SK-N-SH (cell line): ENCODE data around the gene TNFSF13. TPM values are rescaled to one million over a fixed set of nuclear protein-coding genes. Genes with fewer than 3 reads are reported as not detected.

Experiments
- CTCF ChIA-PET: fragments of 300-600, 350-600 bp; formaldehyde crosslinking; extraction: SDS; loops from one replicate; lab custom pipeline; 2021; lab: Yijun Ruan, JAX
- POLR2A ChIA-PET: fragments of 350-600 bp; sonication (Branson Sonifier 250); formaldehyde crosslinking; extraction: SDS; loops from one replicate; lab custom pipeline; 2020; ENCODE audit warnings: antibody characterized with exemption, inconsistent platforms; lab: Yijun Ruan, JAX
- DNase-seq: peaks from one replicate; pipeline ENCODE4 v3.0.0; 2012
- H2AFZ ChIP-seq: fragments of 200-600 bp; sonication (generic); 2 replicates; pipeline ENCODE4 v1.8.1; 2016; ENCODE audit warnings: antibody characterized with exemption, mild to moderate bottlenecking, low read depth
- H3F3A ChIP-seq: fragments of 200-600 bp; sonication (generic); replicated peaks from 2 replicates; pipeline ENCODE3; 2016; ENCODE audit warnings: antibody characterized with exemption, mild to moderate bottlenecking; ENCODE audit not compliant: insufficient read depth
- H3K27ac ChIP-seq, 2 experiments: fragments of 200-500 bp in 1 of 2; fragments of 200-600 bp in 1 of 2; sonication (Bioruptor generic) in 1 of 2; sonication (generic), shearing (Covaris generic) in 1 of 2; 2 replicates each; pipeline versions ENCODE4 v1.5.1 to v1.6.1; 2014 to 2016; ENCODE audit warnings: low read depth in 2 of 2, inconsistent platforms in 1 of 2, low read length in 1 of 2, mild to moderate bottlenecking in 1 of 2, mixed read lengths in 1 of 2
- H3K27me3 ChIP-seq: fragments of 200-600 bp; sonication (generic), shearing (Covaris generic); 2 replicates; pipeline ENCODE4 v1.6.1; 2016; ENCODE audit warnings: mixed run types; ENCODE audit not compliant: insufficient read depth
- H3K36me3 ChIP-seq, 2 experiments: fragments of 200-500 bp in 1 of 2; fragments of 200-600 bp in 1 of 2; sonication (Bioruptor generic) in 1 of 2; sonication (generic) in 1 of 2; replicated peaks in 1 of 2; 2 replicates each; pipeline versions ENCODE3 to v1.5.1; 2014 to 2016; ENCODE audit warnings: low read length in 1 of 2, mild to moderate bottlenecking in 1 of 2; ENCODE audit not compliant: insufficient read depth in 2 of 2, control insufficient read depth in 1 of 2
- H3K4me1 ChIP-seq, 2 experiments: fragments of 200-500 bp in 1 of 2; fragments of 200-600 bp in 1 of 2; sonication (Bioruptor generic) in 1 of 2; sonication (generic), shearing (Covaris generic) in 1 of 2; 2 replicates each; pipeline versions ENCODE4 v1.5.1 to v1.6.1; 2014 to 2016; ENCODE audit warnings: low read depth in 1 of 2, low read length in 1 of 2, mixed run types in 1 of 2; ENCODE audit not compliant: insufficient read depth in 2 of 2, control insufficient read depth in 1 of 2
- H3K4me2 ChIP-seq: fragments of 200-600 bp; sonication (generic), shearing (Covaris generic); 2 replicates; pipeline ENCODE4 v1.6.1; 2017; ENCODE audit warnings: mixed run types
- H3K4me3 ChIP-seq, 2 experiments: fragments of 200-500 bp in 1 of 2; fragments of 200-600 bp in 1 of 2; sonication (Bioruptor generic) in 1 of 2; sonication (generic), shearing (Covaris generic) in 1 of 2; 2 replicates each; pipeline versions ENCODE4 v1.5.1 to v1.8.1; 2014 to 2016; ENCODE audit warnings: low read depth in 2 of 2, inconsistent platforms in 1 of 2, low read length in 1 of 2, mild to moderate bottlenecking in 1 of 2, mixed read lengths in 1 of 2, moderate library complexity in 1 of 2
- H3K79me2 ChIP-seq: fragments of 200-600 bp; sonication (generic); 2 replicates; pipeline ENCODE4 v1.8.1; 2017; ENCODE audit warnings: mild to moderate bottlenecking; ENCODE audit not compliant: insufficient read depth
- H3K9ac ChIP-seq: fragments of 200-600 bp; sonication (generic); 2 replicates; pipeline ENCODE4 v1.6.1; 2017; ENCODE audit warnings: mixed run types
- H3K9me2 ChIP-seq: fragments of 200-600 bp; sonication (generic); 2 replicates; pipeline ENCODE4 v1.6.1; 2017; ENCODE audit warnings: mixed run types
- H3K9me3 ChIP-seq: fragments of 200-600 bp; sonication (generic); 2 replicates; pipeline ENCODE4 v1.6.1; 2017; ENCODE audit warnings: mixed run types, mild to moderate bottlenecking, moderate library complexity
- H4K20me1 ChIP-seq: fragments of 200-600 bp; sonication (generic); 2 replicates; pipeline ENCODE4 v1.6.1; 2017; ENCODE audit warnings: mild to moderate bottlenecking, mixed run types; ENCODE audit not compliant: insufficient read depth
- EP300 ChIP-seq, 2 experiments: IDR thresholded peaks; 2 replicates each; pipeline versions ENCODE4 v1.4.0 to v1.6.1; 2012; ENCODE audit warnings: borderline replicate concordance in 1 of 2, low read depth in 1 of 2, low read length in 1 of 2
- FOSL2 ChIP-seq: IDR thresholded peaks from 2 replicates; pipeline ENCODE4 v1.4.0; 2012; ENCODE audit warnings: low read depth, mild to moderate bottlenecking, moderate library complexity, borderline replicate concordance
- FOXM1 ChIP-seq: IDR thresholded peaks from 2 replicates; pipeline ENCODE4 v1.4.0; 2012; ENCODE audit warnings: low read depth, mild to moderate bottlenecking
- GATA2 ChIP-seq: sonication (generic); formaldehyde crosslinking; IDR thresholded peaks from 2 replicates; pipeline ENCODE4 v1.5.0; 2020; ENCODE audit warnings: mild to moderate bottlenecking, missing genetic modification reagents
- MEF2A ChIP-seq: IDR thresholded peaks from 2 replicates; pipeline ENCODE4 v1.4.0; 2012; ENCODE audit warnings: low read depth, borderline replicate concordance
- RAD21 ChIP-seq: IDR thresholded peaks from 2 replicates; pipeline ENCODE4 v1.6.1; 2012; ENCODE audit warnings: mild to moderate bottlenecking, low read length
- TAF1 ChIP-seq: IDR thresholded peaks from 2 replicates; pipeline ENCODE4 v1.6.1; 2012; ENCODE audit warnings: low read depth, mild to moderate bottlenecking, low read length, moderate library complexity, borderline replicate concordance
- TCF12 ChIP-seq: IDR thresholded peaks from 2 replicates; pipeline ENCODE4 v1.4.0; 2012
- YY1 ChIP-seq: IDR thresholded peaks from 2 replicates; pipeline ENCODE4 v1.4.0; 2012; ENCODE audit warnings: low read depth, mild to moderate bottlenecking
- WGBS: methylation state at CpG from one replicate; pipeline ENCODE4 v1.1.6; 2017; ENCODE audit warnings: low lambda C conversion rate; 5-methylcytosine and 5-hydroxymethylcytosine counted together
- polyA plus RNA-seq, 3 experiments: library from polyadenylated mRNA; depleted of rRNA; stranded (reverse); fragments of >200 nt; gene quantifications; 2 replicates each; pipeline ENCODE4 v1.2.3, GENCODE V29; 2012
- TF ChIP-seq, protein P1 (sequence below): fragments of 200-600 bp; sonication (generic); IDR thresholded peaks from 2 replicates; pipeline ENCODE4 v1.6.1; 2017; ENCODE audit warnings: antibody characterized with exemption, mild to moderate bottlenecking, moderate library complexity
- TF ChIP-seq, protein P2 (sequence below): IDR thresholded peaks from 2 replicates; pipeline ENCODE4 v1.4.0; 2012; ENCODE audit warnings: low read depth, borderline replicate concordance
- TF ChIP-seq, protein P3 (sequence below): IDR thresholded peaks from 2 replicates; pipeline ENCODE4 v1.4.0; 2012; ENCODE audit warnings: low read depth

Gene TNFSF13
- polyA plus RNA-seq, 1 of the 3 experiments (the other 2 are of a cell fraction): 2.1 TPM

DNA sequence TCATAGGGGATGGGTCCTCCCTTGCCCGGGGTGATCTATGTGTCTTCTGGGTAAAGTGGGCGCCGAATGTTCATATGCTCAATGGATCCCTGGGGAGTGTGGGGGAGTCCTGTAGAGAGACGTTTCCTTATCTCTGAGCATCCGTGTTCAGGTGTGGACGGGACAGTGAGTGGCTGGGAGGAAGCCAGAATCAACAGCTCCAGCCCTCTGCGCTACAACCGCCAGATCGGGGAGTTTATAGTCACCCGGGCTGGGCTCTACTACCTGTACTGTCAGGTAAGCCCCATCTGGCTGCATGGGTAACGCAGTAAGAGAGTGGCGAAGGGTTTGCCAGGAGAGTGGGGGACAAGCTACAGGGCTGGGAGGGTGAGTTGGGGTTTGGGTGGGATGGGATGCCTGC lies 1.9 kb upstream of the TNFSF13 start:
- H4K20me1 ChIP-seq: no peaks in the 10 kb centered on the region
- ChIA-PET POLR2A (no interaction called here), CTCF (interaction anchor here (1.5 to 10.7 kb wide), 3 partner anchors 15 to 45 kb away, joined by 3 to 236 read pairs (median 6); no protein-coding TSS in a partner anchor)
- H3K4me2 ChIP-seq: no peak overlapping the region
- no peaks in the 10 kb centered on the region for H3K9me2 ChIP-seq
- peaks cover 12 to 37% of the 10 kb centered on the region in 2 experiments; a peak in 3 of 4 replicates for H3K4me1 ChIP-seq
- no peak overlapping the region for H3K4me3 ChIP-seq
- H3K36me3 ChIP-seq: peaks cover 0 to 4% of the 10 kb centered on the region in 2 experiments
- 97% methylated on average over 12 of the region's 12 CpGs for WGBS
- no peak overlapping the region for H2AFZ ChIP-seq
- H3K9ac ChIP-seq: no peak overlapping the region
- no peak for DNase-seq
- no peak overlapping the region for H3K27ac ChIP-seq
- H3K79me2 ChIP-seq: no peaks in the 10 kb centered on the region
- peaks cover 8% of the 10 kb centered on the region for H3F3A ChIP-seq
- no peak for TF ChIP-seq EP300 (IDR thresholded peaks at IDR 0.05; ENCODE audit: borderline replicate concordance in 1 of 2, low read depth in 1 of 2, low read length in 1 of 2)
- TF ChIP-seq, protein P1, sequence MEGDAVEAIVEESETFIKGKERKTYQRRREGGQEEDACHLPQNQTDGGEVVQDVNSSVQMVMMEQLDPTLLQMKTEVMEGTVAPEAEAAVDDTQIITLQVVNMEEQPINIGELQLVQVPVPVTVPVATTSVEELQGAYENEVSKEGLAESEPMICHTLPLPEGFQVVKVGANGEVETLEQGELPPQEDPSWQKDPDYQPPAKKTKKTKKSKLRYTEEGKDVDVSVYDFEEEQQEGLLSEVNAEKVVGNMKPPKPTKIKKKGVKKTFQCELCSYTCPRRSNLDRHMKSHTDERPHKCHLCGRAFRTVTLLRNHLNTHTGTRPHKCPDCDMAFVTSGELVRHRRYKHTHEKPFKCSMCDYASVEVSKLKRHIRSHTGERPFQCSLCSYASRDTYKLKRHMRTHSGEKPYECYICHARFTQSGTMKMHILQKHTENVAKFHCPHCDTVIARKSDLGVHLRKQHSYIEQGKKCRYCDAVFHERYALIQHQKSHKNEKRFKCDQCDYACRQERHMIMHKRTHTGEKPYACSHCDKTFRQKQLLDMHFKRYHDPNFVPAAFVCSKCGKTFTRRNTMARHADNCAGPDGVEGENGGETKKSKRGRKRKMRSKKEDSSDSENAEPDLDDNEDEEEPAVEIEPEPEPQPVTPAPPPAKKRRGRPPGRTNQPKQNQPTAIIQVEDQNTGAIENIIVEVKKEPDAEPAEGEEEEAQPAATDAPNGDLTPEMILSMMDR: no peak
- no peaks in the 10 kb centered on the region for H3K9me3 ChIP-seq
- H3K27me3 ChIP-seq: no peaks in the 10 kb centered on the region

DNA sequence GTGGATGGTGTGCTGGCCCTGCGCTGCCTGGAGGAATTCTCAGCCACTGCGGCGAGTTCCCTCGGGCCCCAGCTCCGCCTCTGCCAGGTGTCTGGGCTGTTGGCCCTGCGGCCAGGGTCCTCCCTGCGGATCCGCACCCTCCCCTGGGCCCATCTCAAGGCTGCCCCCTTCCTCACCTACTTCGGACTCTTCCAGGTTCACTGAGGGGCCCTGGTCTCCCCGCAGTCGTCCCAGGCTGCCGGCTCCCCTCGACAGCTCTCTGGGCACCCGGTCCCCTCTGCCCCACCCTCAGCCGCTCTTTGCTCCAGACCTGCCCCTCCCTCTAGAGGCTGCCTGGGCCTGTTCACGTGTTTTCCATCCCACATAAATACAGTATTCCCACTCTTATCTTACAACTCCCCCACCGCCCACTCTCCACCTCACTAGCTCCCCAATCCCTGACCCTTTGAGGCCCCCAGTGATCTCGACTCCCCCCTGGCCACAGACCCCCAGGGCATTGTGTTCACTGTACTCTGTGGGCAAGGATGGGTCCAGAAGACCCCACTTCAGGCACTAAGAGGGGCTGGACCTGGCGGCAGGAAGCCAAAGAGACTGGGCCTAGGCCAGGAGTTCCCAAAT lies 1.3 kb upstream of the TNFSF13 start:
- no peak for TF ChIP-seq MEF2A
- no peak for TF ChIP-seq GATA2 (CRISPR knock-in tag)
- TF ChIP-seq FOSL2: no peak
- no peak for TF ChIP-seq TCF12
- TF ChIP-seq, protein P2, sequence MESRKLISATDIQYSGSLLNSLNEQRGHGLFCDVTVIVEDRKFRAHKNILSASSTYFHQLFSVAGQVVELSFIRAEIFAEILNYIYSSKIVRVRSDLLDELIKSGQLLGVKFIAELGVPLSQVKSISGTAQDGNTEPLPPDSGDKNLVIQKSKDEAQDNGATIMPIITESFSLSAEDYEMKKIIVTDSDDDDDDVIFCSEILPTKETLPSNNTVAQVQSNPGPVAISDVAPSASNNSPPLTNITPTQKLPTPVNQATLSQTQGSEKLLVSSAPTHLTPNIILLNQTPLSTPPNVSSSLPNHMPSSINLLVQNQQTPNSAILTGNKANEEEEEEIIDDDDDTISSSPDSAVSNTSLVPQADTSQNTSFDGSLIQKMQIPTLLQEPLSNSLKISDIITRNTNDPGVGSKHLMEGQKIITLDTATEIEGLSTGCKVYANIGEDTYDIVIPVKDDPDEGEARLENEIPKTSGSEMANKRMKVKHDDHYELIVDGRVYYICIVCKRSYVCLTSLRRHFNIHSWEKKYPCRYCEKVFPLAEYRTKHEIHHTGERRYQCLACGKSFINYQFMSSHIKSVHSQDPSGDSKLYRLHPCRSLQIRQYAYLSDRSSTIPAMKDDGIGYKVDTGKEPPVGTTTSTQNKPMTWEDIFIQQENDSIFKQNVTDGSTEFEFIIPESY: no peak
- TF ChIP-seq YY1: no peak
- TF ChIP-seq RAD21: no peak
- TF ChIP-seq, protein P3, sequence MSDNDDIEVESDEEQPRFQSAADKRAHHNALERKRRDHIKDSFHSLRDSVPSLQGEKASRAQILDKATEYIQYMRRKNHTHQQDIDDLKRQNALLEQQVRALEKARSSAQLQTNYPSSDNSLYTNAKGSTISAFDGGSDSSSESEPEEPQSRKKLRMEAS: no peak
- TF ChIP-seq FOXM1: no peak
- TF ChIP-seq, protein P1: no peak
- no peak for TF ChIP-seq TAF1
- CTCF ChIA-PET: interaction anchor here (0.8 to 10.7 kb wide), 6 partner anchors 9 to 201 kb away, joined by 3 to 236 read pairs (median 5); partner anchors contain the start of gene TNFSF12
- no peak overlapping the region for H3K4me2 ChIP-seq

More for the DNA sequence above, 1.3 kb upstream of the TNFSF13 start:
- Histone ChIP-seq H3K36me3 (peaks cover 0 to 4% of the 10 kb centered on the region in 2 experiments), H3K9me2 (no peaks in the 10 kb centered on the region), H3K27ac (peak overlapping the region in 1 of 2 experiments; percentile 68; a peak in 2 of 4 replicates), H3K4me3 (no peak overlapping the region), H4K20me1 (no peaks in the 10 kb centered on the region), H3K27me3 (no peaks in the 10 kb centered on the region), H3F3A (peaks cover 8% of the 10 kb centered on the region), H2AFZ (no peak overlapping the region), H3K79me2 (peaks cover 5% of the 10 kb centered on the region), H3K9me3 (no peaks in the 10 kb centered on the region), H3K9ac (no peak overlapping the region), H3K4me1 (peaks cover 12 to 37% of the 10 kb centered on the region in 2 experiments; a peak in 3 of 4 replicates)
- DNase-seq: no peak
- POLR2A ChIA-PET: interaction anchor here (1.0 to 1.2 kb wide), 3 partner anchors 42 to 300 kb away, joined by 3 read pairs; partner anchors contain the start of gene NAA38
- 89% methylated on average over 10 of the region's 19 CpGs for WGBS
